Nephron (organoid): ENCODE results near the gene SYK.

Experiments used
- H3K27ac Mint-ChIP-seq, 3 experiments: 2 replicates each; pipeline ENCODE4 v1.8.0; 2020; ENCODE audit warnings: mixed read lengths in 3 of 3, mild to moderate bottlenecking in 2 of 3, moderate library complexity in 1 of 3
- H3K27me3 Mint-ChIP-seq: 2 replicates; pipeline ENCODE4 v1.8.0; 2021; ENCODE audit warnings: low read depth, mild to moderate bottlenecking, moderate library complexity, mixed read lengths
- H3K36me3 Mint-ChIP-seq: 2 replicates; pipeline ENCODE4 v1.8.0; 2020; ENCODE audit warnings: low read depth, mixed read lengths
- H3K4me1 Mint-ChIP-seq: 2 replicates; pipeline ENCODE4 v1.8.0; 2020; ENCODE audit warnings: mixed read lengths
- H3K4me3 Mint-ChIP-seq, 3 experiments: 2 replicates each; pipeline ENCODE4 v1.8.0; 2020; ENCODE audit warnings: mild to moderate bottlenecking in 3 of 3, mixed read lengths in 3 of 3, moderate library complexity in 2 of 3
- H3K9me3 Mint-ChIP-seq: 2 replicates; pipeline ENCODE4 v1.8.0; 2020; ENCODE audit warnings: mixed read lengths
- CTCF ChIP-seq, 3 experiments: fragments of 200-600 bp; sonication (generic); IDR thresholded peaks; one replicate each; pipeline ENCODE4 v1.5.0; 2021; ENCODE audit warnings: antibody characterized with exemption in 3 of 3; ENCODE audit not compliant: unreplicated experiment in 3 of 3

Gene SYK

DNA sequence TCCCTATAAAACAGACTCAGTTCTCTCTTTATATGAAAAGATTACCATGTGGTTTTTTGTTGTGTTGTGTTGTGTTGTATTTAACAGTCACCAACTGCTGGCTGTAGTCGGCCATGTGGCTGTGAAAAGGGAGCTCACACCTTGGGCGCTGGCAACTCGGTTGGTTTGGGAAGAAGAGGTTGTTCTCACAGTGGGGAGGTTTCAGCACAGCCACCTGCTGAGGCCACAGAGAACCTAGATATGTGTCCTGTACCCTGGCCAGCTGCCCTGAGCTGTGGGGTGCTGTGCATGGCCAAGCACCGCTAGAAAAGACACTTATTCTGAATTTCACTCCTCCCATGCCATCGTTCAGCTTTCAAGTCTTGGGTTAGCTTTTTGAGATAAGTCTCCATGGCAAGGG is 58.8 kb downstream of the SYK start:
- Mint-ChIP-seq H3K4me3 (no peak overlapping the region), H3K27ac (no peak overlapping the region), H3K36me3 (no peaks in the 10 kb centered on the region), H3K9me3 (no peaks in the 10 kb centered on the region), H3K27me3 (peaks cover 7% of the 10 kb centered on the region), H3K4me1 (no peaks in the 10 kb centered on the region)
- TF ChIP-seq CTCF (IDR thresholded peaks at IDR 0.05; ENCODE audit: unreplicated experiment in 3 of 3) = no peak

GRCh38 chr9:90860826-90861225 is 59.2 kb downstream of the SYK start:
- Mint-ChIP-seq H3K27me3 (peaks cover 7% of the 10 kb centered on the region), H3K9me3 (no peaks in the 10 kb centered on the region), H3K27ac (no peak overlapping the region)

GRCh38 chr9:90861380-90861779 is 59.8 kb downstream of the SYK start:
- TF ChIP-seq CTCF (IDR thresholded peaks at IDR 0.05; ENCODE audit: unreplicated experiment in 3 of 3) = no peak
- Mint-ChIP-seq H3K9me3 (no peaks in the 10 kb centered on the region), H3K4me3 (no peak overlapping the region), H3K27ac (no peak overlapping the region), H3K4me1 (no peaks in the 10 kb centered on the region), H3K36me3 (no peaks in the 10 kb centered on the region), H3K27me3 (peaks cover 7% of the 10 kb centered on the region)

More at GRCh38 chr9:90860826-90861225, 59.2 kb downstream of the SYK start:
- no peak for TF ChIP-seq CTCF (IDR thresholded peaks at IDR 0.05; ENCODE audit: unreplicated experiment in 3 of 3)
- Mint-ChIP-seq H3K36me3 (no peaks in the 10 kb centered on the region), H3K4me1 (no peaks in the 10 kb centered on the region), H3K4me3 (no peak overlapping the region)

GRCh38 chr9:90861826-90862740 is 60.5 kb downstream of the SYK start:
- H3K27me3 Mint-ChIP-seq = peaks cover 7% of the 10 kb centered on the region
- TF ChIP-seq CTCF (IDR thresholded peaks at IDR 0.05; ENCODE audit: unreplicated experiment in 3 of 3) = no peak
- H3K9me3 Mint-ChIP-seq = no peaks in the 10 kb centered on the region
- peaks cover under 1% of the 10 kb centered on the region for H3K36me3 Mint-ChIP-seq
- no peak overlapping the region for H3K4me3 Mint-ChIP-seq
- H3K4me1 Mint-ChIP-seq = no peaks in the 10 kb centered on the region
- no peak overlapping the region for H3K27ac Mint-ChIP-seq

GRCh38 chr9:90864779-90865178 is 63.2 kb downstream of the SYK start:
- no peak for TF ChIP-seq CTCF (IDR thresholded peaks at IDR 0.05; ENCODE audit: unreplicated experiment in 3 of 3)
- H3K4me3 Mint-ChIP-seq = no peak overlapping the region
- H3K27me3 Mint-ChIP-seq = no peaks in the 10 kb centered on the region
- H3K36me3 Mint-ChIP-seq = peaks cover 4% of the 10 kb centered on the region
- H3K27ac Mint-ChIP-seq = no peak overlapping the region
- H3K4me1 Mint-ChIP-seq = no peaks in the 10 kb centered on the region
- H3K9me3 Mint-ChIP-seq = no peaks in the 10 kb centered on the region

DNA sequence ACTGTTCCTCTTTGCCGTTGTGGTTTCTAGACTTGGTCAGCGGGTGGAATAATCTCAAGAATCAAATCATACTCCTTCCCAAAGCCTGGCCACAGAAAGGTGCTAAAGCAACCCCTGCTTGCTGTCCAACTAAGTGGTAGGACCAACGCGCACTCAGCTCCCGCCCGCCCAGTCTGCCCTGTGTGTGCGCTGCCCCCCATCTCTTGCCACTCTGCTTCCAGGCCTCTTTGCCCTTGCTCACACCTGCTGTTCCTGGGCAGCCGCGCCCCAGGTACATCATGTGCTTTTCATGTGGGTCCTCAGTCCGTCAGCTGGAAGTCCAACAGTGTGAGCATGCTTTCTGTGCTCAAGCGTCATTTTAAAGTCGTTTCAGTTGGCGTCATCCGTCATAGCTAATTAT is 65.5 kb downstream of the SYK start:
- H3K4me1 Mint-ChIP-seq = no peaks in the 10 kb centered on the region

More for the DNA sequence above, 65.5 kb downstream of the SYK start:
- Mint-ChIP-seq H3K9me3 (no peaks in the 10 kb centered on the region), H3K27me3 (peaks cover 5% of the 10 kb centered on the region), H3K4me3 (no peak overlapping the region), H3K27ac (no peak overlapping the region), H3K36me3 (peaks cover 4% of the 10 kb centered on the region)
- no peak for TF ChIP-seq CTCF (IDR thresholded peaks at IDR 0.05; ENCODE audit: unreplicated experiment in 3 of 3)
